COLO668 (cell line): ENCODE data around the gene MPHOSPH6.
"Not testable (repeated sequence)": the region's sequence is repeated elsewhere in the genome, so short reads cannot be mapped to it uniquely, and the experiment has no call there.

Source experiments
- DNase-seq: peaks from one replicate; lab custom pipeline; 2025; ENCODE audit not compliant: unreplicated experiment; lab: John Stamatoyannopoulos, UW

MPHOSPH6 gene

GRCh38 chr16:82169861-82170845 is at the start of gene MPHOSPH6:
TSS of gene MPHOSPH6 (minus strand) at chr16:82170224. CDS start at chr16:82170175, 49 bp downstream.
- peak; percentile 97 for DNase-seq

GRCh38 chr16:82219298-82219697 is 49.3 kb upstream of the MPHOSPH6 start:
- no peak for DNase-seq

- DNase-seq = not testable (repeated sequence)
These were observed 39.3 kb upstream of the MPHOSPH6 start for GRCh38 chr16:82209314-82209713.

GRCh38 chr16:82203198-82203597 is 33.2 kb upstream of the MPHOSPH6 start:
- DNase-seq = no peak

- DNase-seq = no peak
These were observed 31.9 kb upstream of the MPHOSPH6 start for GRCh38 chr16:82201926-82202325.

- DNase-seq = no peak
These were observed 31.3 kb upstream of the MPHOSPH6 start for GRCh38 chr16:82201351-82201750.

GRCh38 chr16:82199209-82199608 is 29.2 kb upstream of the MPHOSPH6 start:
- DNase-seq = no peak

- no peak for DNase-seq
These were observed 27.7 kb upstream of the MPHOSPH6 start for GRCh38 chr16:82197540-82198240.

- peak; percentile 24 for DNase-seq
These were observed 26.0 kb upstream of the MPHOSPH6 start for GRCh38 chr16:82195917-82196494.

- no peak for DNase-seq
These were observed 24.1 kb upstream of the MPHOSPH6 start for GRCh38 chr16:82194086-82194485.

- no peak for DNase-seq
These were observed 22.6 kb upstream of the MPHOSPH6 start for GRCh38 chr16:82192665-82193064.

GRCh38 chr16:82190386-82190785 is 20.4 kb upstream of the MPHOSPH6 start:
- no peak for DNase-seq

GRCh38 chr16:82187829-82188228 is 17.8 kb upstream of the MPHOSPH6 start:
- DNase-seq = no peak

- DNase-seq = no peak
These were observed 15.0 kb upstream of the MPHOSPH6 start for GRCh38 chr16:82185012-82185411.

GRCh38 chr16:82184213-82184612 is 14.2 kb upstream of the MPHOSPH6 start:
- DNase-seq = no peak

- DNase-seq = no peak
These were observed 13.0 kb upstream of the MPHOSPH6 start for GRCh38 chr16:82183004-82183397.

- DNase-seq = no peak
These were observed 12.4 kb upstream of the MPHOSPH6 start for GRCh38 chr16:82182266-82183003.

GRCh38 chr16:82181461-82182185 is 11.6 kb upstream of the MPHOSPH6 start:
- DNase-seq = peak; percentile 94

GRCh38 chr16:82178352-82178751 is 8.3 kb upstream of the MPHOSPH6 start:
- no peak for DNase-seq

GRCh38 chr16:82177555-82177954 is 7.5 kb upstream of the MPHOSPH6 start:
- DNase-seq = no peak
